ENCODE measurements around the gene RNF222. TPM values are rescaled to one million over a fixed set of nuclear protein-coding genes. Genes with fewer than 3 reads are reported as not detected.

Gene RNF222
- polyA plus RNA-seq, 2 of the 4 experiments (the other 2 are of a cell fraction), result not detected

- 2% methylated on average over 60 of the region's 68 CpGs for WGBS (ENCODE audit: missing lambda C conversion rate)
- H3K27ac ChIP-seq, result peak within 1 kb of the TSS; percentile 94 to 95
- ChIA-PET CTCF (interaction anchor here (1.2 to 4.2 kb wide), 8 partner anchors 9 to 351 kb away, joined by 3 to 24 read pairs (median 4); partner anchors contain the start of gene KRABD2), POLR2A (interaction anchor here (0.6 to 3.0 kb wide), 21 partner anchors 8 to 536 kb away, joined by 3 to 21 read pairs (median 4); partner anchors contain the start of genes CTC1, KRABD2, MYH10 and PFAS)
- FAIRE-seq, result peak; percentile 7
- ATAC-seq, result peak; percentile 96 to 99
- H3K4me1 ChIP-seq, result peaks cover 10% of the 10 kb centered on the region; the same call in 2 of the 3 replicates
- H3K4me3 ChIP-seq, result peak within 1 kb of the TSS; percentile 95
- DNase-seq (ENCODE audit: low read depth in 1 of 2, low spot score in 1 of 2), result peak; percentile 98 to 100
- H3K9me3 ChIP-seq, result no peaks in the 10 kb centered on the region
- H3K4me2 ChIP-seq, result peak within 1 kb of the TSS; percentile 98
- TF ChIP-seq, protein P1, sequence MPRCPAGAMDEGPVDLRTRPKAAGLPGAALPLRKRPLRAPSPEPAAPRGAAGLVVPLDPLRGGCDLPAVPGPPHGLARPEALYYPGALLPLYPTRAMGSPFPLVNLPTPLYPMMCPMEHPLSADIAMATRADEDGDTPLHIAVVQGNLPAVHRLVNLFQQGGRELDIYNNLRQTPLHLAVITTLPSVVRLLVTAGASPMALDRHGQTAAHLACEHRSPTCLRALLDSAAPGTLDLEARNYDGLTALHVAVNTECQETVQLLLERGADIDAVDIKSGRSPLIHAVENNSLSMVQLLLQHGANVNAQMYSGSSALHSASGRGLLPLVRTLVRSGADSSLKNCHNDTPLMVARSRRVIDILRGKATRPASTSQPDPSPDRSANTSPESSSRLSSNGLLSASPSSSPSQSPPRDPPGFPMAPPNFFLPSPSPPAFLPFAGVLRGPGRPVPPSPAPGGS (IDR thresholded peaks at IDR 0.05), result peak; percentile 93
- TF ChIP-seq POLR2AphosphoS2 (conservative IDR thresholded peaks at IDR 0.05; ENCODE audit: low read length) (no peak), EP300 (IDR thresholded peaks at IDR 0.05) (no peak), ATOH8 (CRISPR knock-in tag; IDR thresholded peaks at IDR 0.05; ENCODE audit: low read depth) (no peak), CEBPB (IDR thresholded peaks at IDR 0.05) (no peak), ZFP36 (IDR thresholded peaks at IDR 0.05; ENCODE audit: borderline replicate concordance, partially characterized antibody) (no peak), JUNB (IDR thresholded peaks at IDR 0.05) (no peak), RFX5 (IDR thresholded peaks at IDR 0.05) (no peak), HOXA7 (CRISPR knock-in tag; IDR thresholded peaks at IDR 0.05) (peak; percentile 79; the same call in 1 of the 2 replicates), JUN (IDR thresholded peaks at IDR 0.05) (peak; percentile 60 to 82; a peak in 4 of 5 replicates), NR3C1 (IDR thresholded peaks at IDR 0.05) (no peak), RCOR1 (IDR thresholded peaks at IDR 0.05; ENCODE audit: low read depth, low read length) (no peak), MYC (IDR thresholded peaks at IDR 0.05; ENCODE audit: borderline replicate concordance, low read length) (no peak), FOSB (CRISPR knock-in tag; IDR thresholded peaks at IDR 0.05) (no peak), SMC3 (IDR thresholded peaks at IDR 0.05) (no peak), POLR2A (IDR thresholded peaks at IDR 0.05; ENCODE audit: low read length) (peak; percentile 84), GATA3 (IDR thresholded peaks at IDR 0.05; ENCODE audit: borderline replicate concordance) (no peak), CTCF (IDR thresholded peaks at IDR 0.05) (no peak), ZC3H11A (IDR thresholded peaks at IDR 0.05) (no peak), ZNF302 (CRISPR knock-in tag; IDR thresholded peaks at IDR 0.05) (no peak), FOXS1 (CRISPR knock-in tag; IDR thresholded peaks at IDR 0.05) (no peak), TP53 (CRISPR knock-in tag; IDR thresholded peaks at IDR 0.05) (no peak; the same call in 1 of the 2 replicates), TFCP2L1 (CRISPR knock-in tag; IDR thresholded peaks at IDR 0.05) (no peak), HDAC2 (IDR thresholded peaks at IDR 0.05) (no peak), REST (IDR thresholded peaks at IDR 0.05) (no peak), RARB (CRISPR knock-in tag; IDR thresholded peaks at IDR 0.05) (no peak), CHD4 (IDR thresholded peaks at IDR 0.05; ENCODE audit: borderline replicate concordance) (no peak)
- TF ChIP-seq, protein P2, sequence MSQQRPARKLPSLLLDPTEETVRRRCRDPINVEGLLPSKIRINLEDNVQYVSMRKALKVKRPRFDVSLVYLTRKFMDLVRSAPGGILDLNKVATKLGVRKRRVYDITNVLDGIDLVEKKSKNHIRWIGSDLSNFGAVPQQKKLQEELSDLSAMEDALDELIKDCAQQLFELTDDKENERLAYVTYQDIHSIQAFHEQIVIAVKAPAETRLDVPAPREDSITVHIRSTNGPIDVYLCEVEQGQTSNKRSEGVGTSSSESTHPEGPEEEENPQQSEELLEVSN (IDR thresholded peaks at IDR 0.05; ENCODE audit: borderline replicate concordance, low read depth), result no peak; the same call in 1 of the 2 replicates
- TF ChIP-seq, protein P3, sequence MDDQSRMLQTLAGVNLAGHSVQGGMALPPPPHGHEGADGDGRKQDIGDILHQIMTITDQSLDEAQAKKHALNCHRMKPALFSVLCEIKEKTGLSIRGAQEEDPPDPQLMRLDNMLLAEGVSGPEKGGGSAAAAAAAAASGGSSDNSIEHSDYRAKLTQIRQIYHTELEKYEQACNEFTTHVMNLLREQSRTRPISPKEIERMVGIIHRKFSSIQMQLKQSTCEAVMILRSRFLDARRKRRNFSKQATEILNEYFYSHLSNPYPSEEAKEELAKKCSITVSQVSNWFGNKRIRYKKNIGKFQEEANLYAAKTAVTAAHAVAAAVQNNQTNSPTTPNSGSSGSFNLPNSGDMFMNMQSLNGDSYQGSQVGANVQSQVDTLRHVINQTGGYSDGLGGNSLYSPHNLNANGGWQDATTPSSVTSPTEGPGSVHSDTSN (IDR thresholded peaks at IDR 0.05), result 0 out of 2 replicates have a peak, but pooled peaks have one; percentile 45
- TF ChIP-seq, protein P4, sequence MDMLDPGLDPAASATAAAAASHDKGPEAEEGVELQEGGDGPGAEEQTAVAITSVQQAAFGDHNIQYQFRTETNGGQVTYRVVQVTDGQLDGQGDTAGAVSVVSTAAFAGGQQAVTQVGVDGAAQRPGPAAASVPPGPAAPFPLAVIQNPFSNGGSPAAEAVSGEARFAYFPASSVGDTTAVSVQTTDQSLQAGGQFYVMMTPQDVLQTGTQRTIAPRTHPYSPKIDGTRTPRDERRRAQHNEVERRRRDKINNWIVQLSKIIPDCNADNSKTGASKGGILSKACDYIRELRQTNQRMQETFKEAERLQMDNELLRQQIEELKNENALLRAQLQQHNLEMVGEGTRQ (IDR thresholded peaks at IDR 0.05), result no peak
Observed at GRCh38 chr17:8435245-8436168, 37.9 kb upstream of the RNF222 start, which contains the start of gene NDEL1. TSS of gene NDEL1 (plus strand) at chr17:8435884. CDS start at chr17:8444272, 8,388 bp downstream.
